Measurements from ENCODE around the gene FPR1.

Gene FPR1

DNA sequence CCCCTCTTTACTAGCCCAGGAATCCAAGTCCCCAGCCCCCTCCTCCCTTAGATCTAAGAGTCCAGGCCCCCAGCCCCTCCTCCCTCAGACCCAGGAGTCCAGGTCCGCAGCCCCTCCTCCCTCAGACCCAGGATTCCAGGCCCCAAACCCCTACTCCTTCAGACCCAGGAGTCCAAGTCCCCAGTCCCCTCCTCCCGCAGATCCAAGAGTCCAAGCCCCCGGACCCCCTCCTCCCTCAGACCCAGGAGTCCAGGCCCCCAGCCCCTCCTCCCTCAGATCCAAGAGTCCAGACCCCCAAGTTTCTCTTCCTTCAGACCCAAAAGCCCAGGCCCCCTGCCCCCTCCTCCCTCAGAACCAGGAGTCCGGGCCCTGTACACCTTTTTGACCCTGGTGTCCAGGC is 47.1 kb downstream of the FPR1 start:
- no peak for DNase-seq (ENCODE audit: low read depth, low spot score)

DNA sequence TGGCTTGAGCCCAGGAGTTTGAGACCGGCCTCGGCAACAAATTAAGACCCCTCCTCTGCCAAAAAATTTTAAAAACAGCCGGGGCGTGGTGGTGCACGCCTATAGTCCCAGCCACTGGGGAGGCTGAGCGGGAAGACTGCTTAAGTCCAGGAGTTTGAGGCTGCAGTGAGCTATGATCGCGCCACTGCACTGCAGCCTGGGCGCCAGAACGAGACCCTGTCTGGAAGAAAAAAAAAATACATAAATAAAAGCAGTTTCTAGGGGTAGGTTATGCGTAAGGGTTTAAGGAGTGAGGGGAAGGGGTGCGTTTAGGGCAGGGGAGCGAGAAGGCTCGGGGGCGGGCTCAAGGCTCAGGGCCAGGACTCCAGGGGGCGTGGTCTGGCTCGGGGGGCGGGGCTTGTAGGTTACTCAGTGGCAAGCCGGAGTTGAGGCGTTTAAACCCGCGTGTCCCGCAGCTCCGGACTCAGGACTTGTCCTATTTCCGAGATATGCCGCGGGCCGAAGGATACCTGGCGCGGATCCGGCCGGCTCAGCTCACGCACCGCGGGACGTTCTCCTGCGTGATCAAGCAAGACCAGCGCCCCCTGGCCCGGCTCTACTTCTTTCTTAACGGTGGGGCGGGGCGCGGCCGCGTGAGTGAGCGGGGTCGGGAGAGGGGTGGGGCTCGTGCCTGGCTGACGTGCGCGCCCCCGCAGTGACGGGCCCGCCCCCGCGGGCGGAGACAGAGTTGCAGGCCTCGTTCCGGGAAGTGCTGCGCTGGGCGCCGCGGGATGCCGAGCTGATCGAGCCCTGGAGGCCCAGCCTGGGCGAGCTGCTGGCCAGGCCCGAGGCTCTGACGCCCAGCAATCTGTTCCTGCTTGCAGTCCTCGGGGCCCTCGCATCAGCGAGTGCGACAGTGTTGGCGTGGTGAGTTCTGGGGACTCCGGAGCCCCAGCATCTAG is 47.8 kb downstream of the FPR1 start:
- no peak for DNase-seq (ENCODE audit: low read depth, low spot score)

DNA sequence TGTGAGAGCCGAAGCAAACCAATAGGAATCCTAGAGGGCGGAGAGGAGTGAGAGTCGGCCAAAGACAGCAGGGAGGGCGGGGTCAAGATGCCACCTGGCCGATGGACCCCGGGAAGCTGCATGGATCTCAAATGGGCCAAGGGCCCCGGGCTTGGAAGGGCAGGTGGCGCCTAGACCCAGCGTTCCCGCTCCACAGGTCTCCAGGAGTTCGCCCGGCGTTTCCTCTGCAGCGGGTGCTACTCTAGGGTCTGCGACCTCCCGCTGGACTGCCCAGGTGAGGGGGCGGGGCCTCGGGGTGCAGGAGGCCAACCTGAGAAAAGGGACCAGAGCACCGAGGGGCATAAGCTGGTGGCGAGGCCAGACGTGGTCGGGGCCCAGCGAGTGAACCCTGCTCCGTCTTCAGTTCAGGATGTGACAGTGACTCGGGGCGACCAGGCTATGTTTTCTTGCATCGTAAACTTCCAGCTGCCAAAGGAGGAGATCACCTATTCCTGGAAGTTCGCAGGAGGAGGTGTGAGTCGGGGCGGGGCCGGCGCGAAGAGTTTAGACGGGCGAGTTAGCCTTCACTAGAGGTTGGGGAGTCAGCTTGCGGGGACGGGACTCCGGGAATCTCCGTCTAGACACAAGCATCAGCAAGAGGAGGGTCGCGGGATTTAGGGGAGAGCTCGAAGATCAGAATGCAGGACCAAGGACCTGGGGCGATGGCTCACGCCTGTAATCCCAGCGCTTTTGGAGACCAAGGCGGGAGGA is 48.7 kb downstream of the FPR1 start:
- DNase-seq (ENCODE audit: low read depth, low spot score): peak; percentile 82

DNA sequence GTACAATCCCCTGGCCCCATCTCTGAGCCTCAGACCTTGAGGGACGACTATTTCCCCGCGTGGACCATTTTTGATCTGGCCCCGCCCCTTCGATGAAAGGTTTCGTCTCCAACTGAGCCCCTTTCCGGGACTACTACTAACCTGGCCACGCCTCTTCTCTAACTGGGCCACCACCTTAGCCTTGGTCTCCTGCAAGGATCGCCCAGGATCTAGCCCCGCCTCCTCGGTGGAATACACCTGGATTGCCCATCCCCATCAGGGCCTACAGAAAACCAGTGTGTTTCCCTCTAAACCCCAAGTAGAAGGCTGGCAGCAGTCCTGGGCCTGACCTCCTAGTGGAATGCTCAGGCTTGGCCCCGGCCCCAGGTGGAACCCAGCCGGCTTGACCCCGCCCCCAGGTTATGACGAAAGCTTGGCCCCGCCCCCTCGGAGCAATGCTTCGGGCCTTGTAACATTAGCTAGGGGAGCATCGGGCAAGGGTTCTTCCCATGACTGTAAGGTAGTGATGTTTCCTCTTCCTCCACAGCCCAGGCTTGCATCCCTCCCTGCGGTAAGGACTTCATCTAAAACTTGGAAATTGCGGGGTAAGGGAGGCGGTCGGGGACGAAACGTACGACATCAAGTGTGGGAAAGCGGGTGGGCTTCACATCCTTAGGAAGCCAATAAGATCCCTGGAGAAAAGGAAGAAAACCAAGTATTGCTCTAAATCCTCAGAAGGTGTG is 49.4 kb downstream of the FPR1 start:
- no peak for DNase-seq (ENCODE audit: low read depth, low spot score)

DNA sequence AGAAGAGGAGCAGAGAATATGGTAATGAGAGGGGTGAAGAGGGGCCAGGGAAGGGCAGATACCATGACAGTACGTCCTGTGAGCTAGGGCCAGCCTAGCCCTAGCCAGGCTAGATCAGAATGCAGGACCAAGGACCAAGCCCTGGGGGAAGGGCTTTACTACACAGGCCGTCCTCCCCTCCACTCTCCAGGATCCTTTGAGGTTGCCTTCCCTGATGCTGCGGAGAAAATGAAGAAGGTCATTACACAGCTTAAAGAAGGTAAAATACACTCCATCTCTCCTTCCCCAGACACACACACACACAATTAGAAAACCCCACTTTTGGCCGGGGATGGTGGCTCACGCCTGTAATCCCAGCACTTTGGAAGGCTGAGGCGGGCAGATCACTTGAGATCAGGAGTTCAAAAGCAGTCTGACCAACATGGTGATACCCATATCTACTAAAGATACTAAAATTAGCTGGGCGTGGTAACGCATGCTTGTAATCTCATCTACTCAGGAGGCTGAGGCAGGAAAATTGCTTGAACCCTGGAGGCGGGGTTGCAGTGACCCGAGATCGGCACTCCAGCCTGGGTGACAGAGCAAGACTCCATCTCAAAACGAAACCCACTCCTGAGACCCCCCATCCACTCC is 50.1 kb downstream of the FPR1 start:
- no peak for DNase-seq (ENCODE audit: low read depth, low spot score)

DNA sequence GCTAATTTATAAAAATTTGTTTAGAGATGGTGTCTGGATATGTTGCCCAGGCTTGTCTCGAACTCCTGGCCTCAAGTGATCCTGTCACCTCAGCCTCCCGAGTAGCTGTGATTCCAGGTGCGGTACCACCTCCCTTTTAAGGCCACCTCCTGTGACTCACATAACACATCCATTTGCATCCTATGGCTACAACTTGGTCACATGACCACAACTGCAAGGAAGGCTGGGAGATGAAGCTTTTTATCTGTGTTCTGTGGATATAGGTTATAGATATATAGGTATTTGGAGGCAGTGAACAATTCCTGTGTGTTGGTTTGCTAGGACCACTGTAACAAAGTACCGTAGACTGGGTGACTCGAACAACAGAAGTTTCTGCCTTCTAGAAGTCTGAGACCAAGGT is 52.5 kb downstream of the FPR1 start:
- DNase-seq (ENCODE audit: low read depth, low spot score): no peak

DNA sequence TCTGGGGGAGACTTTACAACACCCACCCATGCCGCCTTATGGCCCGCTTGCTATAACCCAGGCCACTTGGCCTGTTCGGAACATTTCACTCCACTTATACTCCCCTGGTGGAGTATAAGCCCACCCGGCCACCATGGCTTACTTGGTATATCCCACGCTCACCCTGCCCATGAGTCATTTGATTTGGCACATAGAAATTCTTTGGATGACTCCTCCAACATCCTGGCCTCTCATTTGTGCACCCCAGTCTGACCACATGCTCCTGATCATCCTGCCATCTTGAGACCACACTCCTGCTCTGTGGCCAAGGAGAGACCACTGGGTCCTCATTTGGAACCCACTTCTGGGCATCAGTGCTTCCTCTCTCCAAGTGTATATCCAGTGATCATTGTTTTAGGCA is 53.4 kb downstream of the FPR1 start:
- no peak for DNase-seq (ENCODE audit: low read depth, low spot score)

DNA sequence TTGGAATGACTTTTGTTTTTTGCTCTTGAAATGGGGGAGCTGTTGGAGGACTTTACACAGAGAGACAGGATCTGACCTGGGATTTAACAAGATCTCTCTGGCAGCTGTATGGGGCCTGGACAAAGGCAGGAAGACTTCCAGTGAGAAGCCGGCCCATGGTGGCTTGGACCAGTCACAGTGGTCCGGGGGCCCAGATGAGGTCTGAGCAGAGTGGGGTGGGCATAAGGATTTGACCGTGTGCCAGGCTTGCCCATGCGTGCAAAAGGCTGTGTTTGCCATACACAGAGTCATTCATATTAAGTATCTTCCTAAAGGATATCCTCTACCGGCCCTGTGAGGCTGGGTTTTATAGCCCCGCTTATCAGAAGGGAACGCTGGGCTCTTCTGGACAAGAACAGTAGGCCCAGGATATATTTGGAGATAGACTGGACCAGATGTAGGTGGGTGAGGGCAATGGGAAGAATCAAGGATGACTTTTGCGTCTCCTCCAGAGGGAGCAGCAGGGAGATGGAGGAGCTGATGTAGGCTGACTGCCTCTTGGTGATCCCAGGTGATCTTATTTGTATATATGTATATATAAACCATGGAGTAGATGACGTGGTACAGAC is 54.4 kb downstream of the FPR1 start:
- DNase-seq (ENCODE audit: low read depth, low spot score): no peak

DNA sequence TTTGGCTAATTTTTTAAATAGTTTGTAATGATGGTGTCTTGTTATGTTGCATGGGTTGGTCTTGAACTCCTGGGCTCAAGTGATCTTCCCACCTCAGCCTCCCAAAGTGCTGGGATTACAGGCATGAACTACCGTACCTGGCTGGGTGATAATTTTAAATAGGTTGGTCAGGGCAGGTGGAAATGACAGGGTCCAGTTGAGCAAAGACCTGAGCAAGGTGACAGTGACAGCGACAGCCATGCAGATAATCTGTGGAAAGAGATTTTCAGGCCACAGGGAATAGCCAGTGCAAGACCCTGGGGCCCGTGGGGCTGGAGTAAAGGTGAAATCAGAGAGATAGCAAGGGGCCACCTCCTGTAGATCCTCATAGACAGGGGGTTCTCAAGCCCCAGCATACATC is 55.1 kb downstream of the FPR1 start:
- no peak for DNase-seq (ENCODE audit: low read depth, low spot score)

All from iPS DF 19.7 (cell line).